Esophagus muscularis mucosa (tissue), 4 donors: ENCODE data around the gene GIMAP2. TPM values are rescaled to one million over a fixed set of nuclear protein-coding genes. Genes with fewer than 3 reads are reported as not detected.

Experiments
- DNase-seq: peaks from one replicate; pipeline ENCODE4 v3.0.0-alpha.2; 2017; ENCODE audit errors: extremely low spot score
- H3K27ac ChIP-seq, 4 donors: fragments of 200-600 bp; sonication (generic); replicated peaks in 1 of 4; 1 replicate in 3 of 4; 2 replicates in 1 of 4; pipeline ENCODE4 v1.5.1; 2016 to 2019; ENCODE audit warnings: mild to moderate bottlenecking in 1 of 4
- H3K27me3 ChIP-seq, 4 donors: fragments of 200-600 bp; sonication (generic); one replicate each; pipeline versions ENCODE4 v1.5.1 to v1.6.0; 2016 to 2019
- H3K36me3 ChIP-seq, 4 donors: fragments of 200-600 bp; sonication (generic); one replicate each; pipeline ENCODE4 v1.5.1; 2016 to 2019
- H3K4me1 ChIP-seq, 4 donors: fragments of 200-600 bp; sonication (generic); one replicate each; pipeline ENCODE4 v1.5.1; 2016 to 2019
- H3K4me3 ChIP-seq, 4 donors: fragments of 200-600 bp; sonication (generic); 1 replicate in 2 of 4; 2 replicates in 2 of 4; pipeline ENCODE4 v1.5.1; 2016 to 2019; ENCODE audit warnings: mild to moderate bottlenecking in 4 of 4, moderate library complexity in 1 of 4
- H3K9me3 ChIP-seq, 4 donors: fragments of 200-600 bp; sonication (generic); 1 replicate in 3 of 4; 2 replicates in 1 of 4; pipeline ENCODE4 v1.5.1; 2016 to 2019
- EP300 ChIP-seq: sonication (generic); formaldehyde crosslinking; IDR thresholded peaks from one replicate; pipeline ENCODE4 v1.6.1; 2017; ENCODE audit warnings: antibody characterized with exemption
- POLR2A ChIP-seq: fragments of 450-650 bp; IDR thresholded peaks from one replicate; pipeline ENCODE4 v1.6.1; 2017; ENCODE audit warnings: antibody characterized with exemption, moderate library complexity, mild to moderate bottlenecking, low read depth
- POLR2AphosphoS5 ChIP-seq, 2 donors: sonication (generic); formaldehyde crosslinking; IDR thresholded peaks; one replicate each; pipeline ENCODE4 v1.6.1; 2017; ENCODE audit warnings: antibody characterized with exemption in 2 of 2
- WGBS: methylation state at CpG from one replicate; pipeline ENCODE4 v1.1.5; 2018; 5-methylcytosine and 5-hydroxymethylcytosine counted together
- intact Hi-C: fragments of 100-400 bp; cut with DNase I; formaldehyde crosslinking; loops from one replicate; pipeline ENCODE4 v1.15.1; 2023
- total RNA-seq, 4 donors: library from RNA; depleted of rRNA; stranded (reverse); fragments of >200 nt; gene quantifications; one replicate each; pipeline versions ENCODE4 v1.1.0 to v1.2.1, GENCODE V29; 2016
- TF ChIP-seq, protein P1 (sequence below), 3 experiments: fragments of 200-600 bp in 2 of 3; fragments of 450-650 bp in 1 of 3; sonication (generic) in 2 of 3; IDR thresholded peaks; one replicate each; pipeline ENCODE4 v1.5.1; 2017 to 2019; ENCODE audit warnings: antibody characterized with exemption in 3 of 3, mild to moderate bottlenecking in 2 of 3, moderate library complexity in 1 of 3

Gene GIMAP2
- total RNA-seq, result 1 to 10 TPM; 5.4 to 9.7 (median 6.5) TPM

GRCh38 chr7:150685219-150686029 is at the start of gene GIMAP2:
Gene GIMAP2 (plus strand): TSS chr7:150685706. CDS start chr7:150687060, 1,354 bp downstream.
- TF ChIP-seq EP300, result no peak
- TF ChIP-seq, protein P1, sequence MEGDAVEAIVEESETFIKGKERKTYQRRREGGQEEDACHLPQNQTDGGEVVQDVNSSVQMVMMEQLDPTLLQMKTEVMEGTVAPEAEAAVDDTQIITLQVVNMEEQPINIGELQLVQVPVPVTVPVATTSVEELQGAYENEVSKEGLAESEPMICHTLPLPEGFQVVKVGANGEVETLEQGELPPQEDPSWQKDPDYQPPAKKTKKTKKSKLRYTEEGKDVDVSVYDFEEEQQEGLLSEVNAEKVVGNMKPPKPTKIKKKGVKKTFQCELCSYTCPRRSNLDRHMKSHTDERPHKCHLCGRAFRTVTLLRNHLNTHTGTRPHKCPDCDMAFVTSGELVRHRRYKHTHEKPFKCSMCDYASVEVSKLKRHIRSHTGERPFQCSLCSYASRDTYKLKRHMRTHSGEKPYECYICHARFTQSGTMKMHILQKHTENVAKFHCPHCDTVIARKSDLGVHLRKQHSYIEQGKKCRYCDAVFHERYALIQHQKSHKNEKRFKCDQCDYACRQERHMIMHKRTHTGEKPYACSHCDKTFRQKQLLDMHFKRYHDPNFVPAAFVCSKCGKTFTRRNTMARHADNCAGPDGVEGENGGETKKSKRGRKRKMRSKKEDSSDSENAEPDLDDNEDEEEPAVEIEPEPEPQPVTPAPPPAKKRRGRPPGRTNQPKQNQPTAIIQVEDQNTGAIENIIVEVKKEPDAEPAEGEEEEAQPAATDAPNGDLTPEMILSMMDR (IDR thresholded peaks at IDR 0.05), result no peak
- H3K27ac ChIP-seq, result peak within 1 kb of the TSS; percentile 66 to 73 (median 70)
- 19% methylated on average over 6 of the region's 6 CpGs for WGBS
- DNase-seq, result no peak
- H3K9me3 ChIP-seq, result no peaks in the 10 kb centered on the region
- H3K4me1 ChIP-seq, result peaks cover 5 to 10% (median 7%) of the 10 kb centered on the region in 4 donors
- H3K27me3 ChIP-seq, result no peaks in the 10 kb centered on the region
- H3K36me3 ChIP-seq, result peaks cover 0 to 6% (median 2%) of the 10 kb centered on the region in 4 donors
- peak within 1 kb of the TSS; percentile 45 to 64 (median 52) for H3K4me3 ChIP-seq
- intact Hi-C loops, result no loop called here

DNA sequence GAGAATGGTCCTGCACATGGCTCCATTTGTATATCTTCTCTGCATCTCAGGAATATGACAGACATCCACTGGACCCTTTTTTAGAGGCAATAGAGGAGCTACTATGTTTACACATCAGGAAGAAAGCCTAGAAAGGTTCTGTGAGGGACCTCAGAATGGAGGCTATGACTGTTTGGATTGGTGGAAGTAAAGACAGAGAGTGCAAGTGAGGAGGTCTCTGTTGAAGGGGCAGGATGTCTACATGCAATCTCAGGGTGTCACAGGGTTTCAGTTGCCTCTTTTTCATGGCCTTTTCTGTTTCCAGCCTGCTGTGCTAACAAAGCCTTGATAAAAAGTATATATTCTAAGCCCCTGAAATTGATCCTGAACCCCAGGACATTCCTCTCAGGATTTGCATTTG is 43.7 kb upstream of the GIMAP2 start:
- DNase-seq, result no peak
- intact Hi-C loops, result no loop called here
- peaks cover 0 to 10% (median 4%) of the 10 kb centered on the region in 4 donors for H3K9me3 ChIP-seq

DNA sequence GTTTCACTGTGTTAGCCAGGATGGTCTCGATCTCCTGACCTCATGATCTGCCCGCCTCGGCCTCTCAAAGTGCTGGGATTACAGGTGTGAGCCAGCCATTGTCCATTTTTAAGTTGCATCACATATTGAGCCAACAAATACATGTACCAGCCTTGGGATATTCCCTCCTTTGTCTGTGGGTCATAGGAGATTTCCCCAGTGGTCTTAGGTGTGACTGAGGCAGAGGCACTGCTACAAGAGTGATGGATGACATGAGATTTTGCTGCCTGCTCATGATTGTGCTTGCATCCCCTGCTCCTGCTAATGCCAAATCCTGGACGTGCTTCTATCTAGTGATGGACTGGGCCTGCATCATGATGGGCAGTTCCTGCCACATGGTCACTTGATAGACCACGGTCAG is 42.6 kb upstream of the GIMAP2 start:
- Histone ChIP-seq H3K36me3 (no peaks in the 10 kb centered on the region), H3K4me3 (no peak overlapping the region), H3K4me1 (no peaks in the 10 kb centered on the region), H3K27ac (no peak overlapping the region), H3K27me3 (no peaks in the 10 kb centered on the region), H3K9me3 (peaks cover 0 to 7% (median 3%) of the 10 kb centered on the region in 4 donors)
- TF ChIP-seq POLR2AphosphoS5 (IDR thresholded peaks at IDR 0.05) (no peak), EP300 (no peak), POLR2A (no peak)
- TF ChIP-seq, protein P1 (IDR thresholded peaks at IDR 0.05), result no peak
- whole genome bisulfite sequencing, result 82% methylated on average over 5 of the region's 5 CpGs
- DNase-seq, result no peak
- intact Hi-C loops, result no loop called here

More for the DNA sequence above, 43.7 kb upstream of the GIMAP2 start:
- Histone ChIP-seq H3K4me3 (no peak overlapping the region), H3K27me3 (no peaks in the 10 kb centered on the region), H3K36me3 (no peaks in the 10 kb centered on the region), H3K27ac (no peak overlapping the region), H3K4me1 (no peaks in the 10 kb centered on the region)
- TF ChIP-seq POLR2A (no peak), POLR2AphosphoS5 (IDR thresholded peaks at IDR 0.05) (no peak)

DNA sequence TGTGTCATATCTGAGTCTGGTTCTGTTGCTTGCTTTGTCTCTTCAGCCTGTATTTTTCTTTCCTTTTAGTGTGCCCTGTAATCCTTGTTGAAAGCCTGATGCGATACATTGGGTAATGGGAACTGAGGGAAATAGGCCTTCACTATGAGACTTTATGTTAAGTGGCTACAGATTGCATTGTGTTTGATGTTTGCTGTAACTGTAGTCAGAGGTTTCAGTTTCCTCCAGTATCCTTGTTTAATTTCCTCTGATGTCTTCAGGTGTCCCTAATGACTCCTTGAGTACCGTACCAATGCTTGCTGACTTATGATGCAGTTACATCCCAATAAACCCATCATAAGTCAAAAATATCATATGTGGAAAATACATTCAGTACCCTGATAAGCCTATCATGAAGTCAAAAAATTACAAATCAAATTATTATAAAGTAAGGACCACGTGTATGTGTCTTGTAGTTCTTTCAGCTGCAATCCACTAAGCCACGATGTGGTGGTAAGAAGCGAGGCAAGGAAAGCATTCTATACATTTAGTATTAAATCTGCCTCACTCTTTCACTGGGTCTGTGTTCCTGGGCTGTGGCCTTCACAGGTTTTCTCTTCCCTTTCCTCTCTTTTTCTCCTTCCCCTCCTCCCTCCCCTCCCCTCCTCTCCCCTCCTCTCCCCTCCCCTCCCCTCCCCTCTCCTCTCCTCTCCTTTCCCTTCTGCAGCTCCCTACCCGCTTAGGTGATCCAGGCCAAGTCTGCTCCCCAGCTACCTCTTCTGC is 40.1 kb upstream of the GIMAP2 start:
- no peak for DNase-seq
- Histone ChIP-seq H3K4me3 (no peak overlapping the region), H3K36me3 (no peaks in the 10 kb centered on the region), H3K27me3 (no peaks in the 10 kb centered on the region), H3K4me1 (peaks cover 0 to 6% (median 0%) of the 10 kb centered on the region in 4 donors), H3K9me3 (no peaks in the 10 kb centered on the region), H3K27ac (no peak overlapping the region)
- TF ChIP-seq EP300 (no peak), POLR2A (no peak), POLR2AphosphoS5 (IDR thresholded peaks at IDR 0.05) (no peak)
- TF ChIP-seq, protein P1 (IDR thresholded peaks at IDR 0.05), result no peak
- intact Hi-C loops, result no loop called here
- WGBS, result 80% methylated on average over 6 of the region's 6 CpGs
